Activated gamma-delta T cell treated with anti-CD3 and anti-CD28 coated beads, Interleukin-2, amount 50 U/mL, for 16 hours (primary cell): Measurements from ENCODE around the gene CSRNP2.
"Not testable (repeated sequence)": the region's sequence is repeated elsewhere in the genome, so short reads cannot be mapped to it uniquely, and the experiment has no call there.

Experiments used
- DNase-seq: peaks from one replicate; pipeline ENCODE4 v3.0.0-alpha.2; 2020; ENCODE audit warnings: low read depth

The CSRNP2 gene, protein sequence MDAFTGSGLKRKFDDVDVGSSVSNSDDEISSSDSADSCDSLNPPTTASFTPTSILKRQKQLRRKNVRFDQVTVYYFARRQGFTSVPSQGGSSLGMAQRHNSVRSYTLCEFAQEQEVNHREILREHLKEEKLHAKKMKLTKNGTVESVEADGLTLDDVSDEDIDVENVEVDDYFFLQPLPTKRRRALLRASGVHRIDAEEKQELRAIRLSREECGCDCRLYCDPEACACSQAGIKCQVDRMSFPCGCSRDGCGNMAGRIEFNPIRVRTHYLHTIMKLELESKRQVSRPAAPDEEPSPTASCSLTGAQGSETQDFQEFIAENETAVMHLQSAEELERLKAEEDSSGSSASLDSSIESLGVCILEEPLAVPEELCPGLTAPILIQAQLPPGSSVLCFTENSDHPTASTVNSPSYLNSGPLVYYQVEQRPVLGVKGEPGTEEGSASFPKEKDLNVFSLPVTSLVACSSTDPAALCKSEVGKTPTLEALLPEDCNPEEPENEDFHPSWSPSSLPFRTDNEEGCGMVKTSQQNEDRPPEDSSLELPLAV

GRCh38 chr12:51083126-51083833, at the start of gene CSRNP2:
Gene CSRNP2, minus strand, starts transcription at chr12:51083596. Its CDS starts 7,035 bp downstream, at chr12:51076561.
- peak; percentile 89 for DNase-seq

DNA sequence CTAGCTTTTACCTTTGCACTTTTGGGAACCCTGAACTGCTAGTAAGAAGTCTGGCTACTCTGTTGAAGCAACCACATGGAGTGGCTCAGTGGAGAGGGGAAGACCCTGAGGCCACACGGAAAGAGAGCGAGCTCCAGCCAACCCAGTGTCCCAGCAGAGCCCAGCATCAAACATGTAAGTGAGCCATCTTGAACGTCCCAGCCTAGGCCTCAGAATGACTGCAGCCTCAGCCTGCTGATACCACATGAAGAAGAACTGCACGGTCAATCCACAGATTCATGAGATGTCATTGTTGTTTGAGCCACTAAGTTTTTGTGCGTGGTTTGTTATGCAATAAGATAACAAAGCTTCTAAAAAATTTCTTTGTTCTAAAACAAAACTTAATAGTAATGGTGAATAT, 49.3 kb upstream of the CSRNP2 start:
- no peak for DNase-seq

- DNase-seq: no peak
Observed at GRCh38 chr12:51131745-51132521, 48.5 kb upstream of the CSRNP2 start.

GRCh38 chr12:51128919-51129318, 45.5 kb upstream of the CSRNP2 start:
- DNase-seq: no peak

- DNase-seq: no peak
Observed at GRCh38 chr12:51127050-51127729, 43.8 kb upstream of the CSRNP2 start.

GRCh38 chr12:51126297-51126696, 42.9 kb upstream of the CSRNP2 start:
- no peak for DNase-seq

DNA sequence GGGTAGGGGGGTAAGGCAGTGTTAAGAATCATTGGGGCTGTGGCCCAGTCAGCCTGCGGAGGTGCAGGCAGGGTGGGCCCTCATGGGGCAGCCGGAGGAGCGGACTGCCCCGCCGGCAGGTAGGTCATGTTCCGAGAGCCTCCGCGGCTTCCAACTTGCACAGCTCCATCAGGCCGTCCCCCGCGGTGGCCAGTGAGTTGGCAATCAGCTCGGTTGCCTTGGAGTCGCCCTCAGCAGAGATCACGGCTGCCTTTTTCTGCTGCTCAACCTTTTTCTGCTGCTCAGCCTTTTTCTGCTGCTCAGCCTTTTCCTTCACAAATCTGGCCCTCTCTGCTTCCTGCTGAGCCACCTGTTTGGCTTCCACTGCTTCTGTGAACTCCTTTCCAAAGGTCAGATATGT, 41.1 kb upstream of the CSRNP2 start:
- DNase-seq: no peak

GRCh38 chr12:51122844-51123243, 39.4 kb upstream of the CSRNP2 start:
- DNase-seq: no peak

DNA sequence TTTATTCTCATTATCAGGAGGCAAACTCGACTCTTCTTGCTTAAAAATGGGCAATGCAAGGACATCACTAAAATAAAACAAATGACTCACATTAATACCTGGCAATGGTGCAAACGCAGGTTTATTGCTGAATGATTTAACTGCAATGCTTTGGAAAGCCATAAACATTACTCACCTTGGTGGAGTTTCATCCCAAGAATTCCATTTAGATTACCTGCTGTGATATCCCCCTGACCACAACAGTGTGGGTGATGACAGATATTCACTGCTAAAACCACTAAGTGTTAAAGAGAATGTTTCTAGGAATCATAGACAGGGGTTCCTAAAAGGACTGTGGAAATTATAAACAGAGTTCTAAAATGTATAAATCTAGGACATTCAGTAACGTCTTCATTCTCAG, 35.3 kb upstream of the CSRNP2 start:
- no peak for DNase-seq

DNA sequence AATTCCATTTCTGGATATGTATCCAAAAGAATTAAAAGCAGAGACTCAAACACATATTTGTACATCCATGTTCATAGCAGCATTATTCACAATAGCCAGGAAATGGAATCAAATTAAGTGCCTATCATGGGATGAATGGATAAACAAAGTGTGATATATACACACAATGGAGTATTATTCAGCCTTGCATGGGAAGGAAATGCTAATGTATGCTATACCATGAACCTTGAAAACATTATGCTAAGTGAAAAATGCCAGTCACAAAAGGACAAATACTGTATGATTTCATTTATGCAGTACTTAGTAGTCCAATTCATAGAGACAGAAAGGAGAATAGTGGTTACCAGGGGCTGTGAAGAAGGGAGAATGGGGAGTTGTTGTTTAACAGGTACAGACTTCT, 32.1 kb upstream of the CSRNP2 start:
- no peak for DNase-seq

DNA sequence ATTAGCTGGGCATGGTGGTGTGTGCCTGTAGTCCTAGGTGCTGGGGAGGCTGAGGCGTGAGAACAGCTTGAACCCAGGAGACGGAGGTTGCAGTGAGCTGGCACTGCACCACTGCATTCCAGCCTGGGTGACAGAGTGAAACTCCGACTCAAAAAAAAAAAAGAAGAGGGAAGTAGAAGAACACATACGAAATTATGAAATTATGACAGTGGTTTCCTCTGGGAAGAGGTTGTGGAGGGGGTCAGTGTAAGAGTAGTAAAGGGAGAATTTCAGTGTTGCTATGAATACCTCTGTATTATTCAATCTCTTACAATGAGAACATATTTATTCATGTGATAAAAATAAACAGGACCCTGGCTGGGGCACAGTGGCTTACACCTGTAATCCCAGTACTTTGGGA, 24.7 kb upstream of the CSRNP2 start:
- no peak for DNase-seq

DNA sequence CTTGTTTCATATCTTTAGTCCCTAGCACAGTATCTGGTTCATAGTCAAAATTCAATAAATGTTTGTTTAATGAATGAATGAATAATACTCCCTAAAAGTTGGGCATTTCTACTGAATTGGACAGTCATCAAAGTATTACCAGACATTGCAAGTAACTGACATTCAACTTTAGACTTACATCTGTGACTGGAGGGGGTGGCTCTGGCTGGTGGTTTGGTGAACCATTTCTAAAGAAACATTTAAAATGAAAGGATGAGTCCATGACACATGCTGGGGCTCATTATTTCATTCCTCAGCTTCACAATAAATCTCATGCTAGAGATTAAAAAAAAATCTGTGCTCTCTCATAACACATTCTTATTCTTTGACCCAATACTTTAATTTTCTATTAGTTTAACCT, 20.6 kb upstream of the CSRNP2 start:
- no peak for DNase-seq

DNA sequence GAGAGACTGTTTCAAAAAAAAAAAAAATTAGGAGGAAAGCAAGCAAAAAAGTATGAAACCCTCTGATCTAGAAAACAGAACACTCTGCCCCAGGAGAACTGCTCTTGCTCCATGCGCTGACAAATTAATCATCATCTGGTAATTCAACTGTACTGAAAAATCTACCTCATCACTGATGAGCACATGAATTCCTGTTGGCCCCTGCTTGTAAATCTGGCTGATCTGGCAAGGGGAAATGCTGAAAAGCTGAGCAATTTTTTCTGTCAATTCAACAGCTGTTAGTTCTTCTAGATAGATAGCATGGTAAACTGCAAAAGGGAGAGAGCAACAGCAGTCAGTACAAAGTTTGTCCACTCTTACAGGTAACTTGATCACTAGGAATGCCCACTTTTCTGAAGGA, 15.2 kb upstream of the CSRNP2 start:
- no peak for DNase-seq

DNA sequence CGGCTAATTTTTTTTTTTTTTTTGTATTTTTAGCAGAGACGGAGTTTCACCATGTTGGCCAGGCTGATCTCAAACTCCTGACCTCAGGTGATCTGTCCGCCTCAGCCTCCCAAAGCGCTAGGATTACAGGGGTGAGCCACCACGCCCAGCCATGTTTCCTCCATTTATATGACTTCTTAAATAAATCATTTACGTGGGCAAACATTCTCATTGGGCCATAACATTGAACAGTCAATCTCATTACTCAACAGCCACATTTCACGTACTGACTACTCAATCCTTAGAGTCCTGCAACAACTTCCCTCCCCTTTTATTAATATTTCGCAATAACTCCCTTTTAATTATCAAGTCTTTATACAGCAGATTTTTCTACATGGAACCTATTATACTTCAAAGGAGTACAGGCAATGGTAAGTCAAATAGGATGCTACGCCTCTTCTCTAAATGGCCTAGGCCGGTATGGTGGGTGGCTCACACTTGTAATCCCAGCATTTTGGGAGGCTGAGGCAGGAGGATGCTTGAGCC, 7.4 kb upstream of the CSRNP2 start:
- DNase-seq: no peak

DNA sequence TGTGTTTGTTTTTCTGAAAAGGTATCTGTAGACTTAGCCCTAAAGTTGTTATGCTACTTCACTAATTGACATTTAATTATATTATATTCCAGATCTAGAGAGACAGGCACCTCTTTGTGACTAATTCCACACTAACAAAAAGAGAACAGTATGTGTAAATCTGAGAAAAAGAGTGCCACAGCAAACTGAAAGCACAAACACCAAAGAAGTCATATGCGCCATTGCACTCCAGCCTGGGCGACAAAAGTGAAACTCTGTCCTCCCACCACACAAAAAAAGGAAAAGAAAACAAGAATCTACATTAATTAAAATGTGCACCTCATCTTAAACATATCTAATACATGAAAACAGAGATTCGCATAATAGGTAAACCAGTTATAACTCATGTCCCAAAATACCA, 4.4 kb upstream of the CSRNP2 start:
- DNase-seq: no peak

DNA sequence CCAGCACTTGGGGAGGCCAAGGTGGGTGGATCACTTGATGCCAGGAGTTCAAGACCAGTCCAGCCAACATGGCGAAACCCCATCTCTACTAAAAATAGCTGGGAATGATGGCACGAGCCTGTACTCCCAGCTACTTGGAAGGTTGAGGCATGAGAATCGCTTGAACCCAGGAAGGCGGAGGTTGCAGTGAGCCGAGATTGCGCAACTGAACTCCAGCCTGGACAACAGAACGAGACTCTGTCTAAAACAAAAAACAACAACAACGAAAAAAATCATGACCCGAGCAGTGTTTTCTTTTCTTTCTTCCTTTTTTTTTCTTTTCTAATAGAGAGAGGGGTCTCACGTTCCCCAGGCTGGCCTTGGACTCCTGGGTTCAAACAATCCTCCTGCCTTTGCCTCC, 3.5 kb upstream of the CSRNP2 start:
- DNase-seq: no peak

DNA sequence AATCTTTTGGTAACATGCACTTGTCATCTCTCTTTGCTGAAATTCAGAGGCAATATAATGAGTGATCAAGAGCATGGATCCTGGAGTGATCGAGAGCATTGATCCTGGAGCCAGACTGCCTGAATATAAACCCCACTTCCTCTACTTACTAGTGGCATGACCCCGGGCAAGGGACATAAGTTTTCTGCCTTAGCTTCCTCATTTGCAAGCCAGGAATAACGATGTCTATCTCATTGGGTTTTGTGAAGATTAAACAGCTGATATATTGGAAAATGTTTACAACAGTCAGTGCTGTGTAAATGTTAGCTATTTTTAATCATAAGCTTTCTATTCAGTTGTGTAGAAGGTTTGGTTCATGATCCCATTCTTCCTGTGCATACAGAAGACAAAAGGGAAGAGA, 2.4 kb upstream of the CSRNP2 start:
- DNase-seq: no peak

- peak; percentile 12 for DNase-seq
Observed at GRCh38 chr12:51082561-51083125, 753 bp downstream of the CSRNP2 start.

DNA sequence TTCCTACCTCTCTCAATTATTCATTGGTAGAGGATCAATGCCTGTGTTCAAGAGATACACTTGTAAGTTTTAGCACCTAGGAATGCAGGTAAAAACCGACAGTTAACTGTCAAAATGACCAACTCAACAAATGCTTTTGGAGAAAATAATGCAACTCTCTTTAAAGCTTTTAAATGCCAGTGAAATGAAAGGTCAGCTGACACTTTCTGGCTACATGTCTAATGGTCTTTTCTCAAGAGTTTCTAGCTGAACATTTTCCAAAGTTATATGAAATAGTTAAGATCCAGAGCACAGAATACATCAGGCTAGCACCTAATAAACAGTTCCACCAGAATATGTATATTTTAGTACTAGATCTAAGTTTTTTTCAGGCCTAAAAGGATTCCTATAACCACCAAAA, 2.0 kb downstream of the CSRNP2 start:
- no peak for DNase-seq

GRCh38 chr12:51080136-51080535, 3.3 kb downstream of the CSRNP2 start:
- no peak for DNase-seq

DNA sequence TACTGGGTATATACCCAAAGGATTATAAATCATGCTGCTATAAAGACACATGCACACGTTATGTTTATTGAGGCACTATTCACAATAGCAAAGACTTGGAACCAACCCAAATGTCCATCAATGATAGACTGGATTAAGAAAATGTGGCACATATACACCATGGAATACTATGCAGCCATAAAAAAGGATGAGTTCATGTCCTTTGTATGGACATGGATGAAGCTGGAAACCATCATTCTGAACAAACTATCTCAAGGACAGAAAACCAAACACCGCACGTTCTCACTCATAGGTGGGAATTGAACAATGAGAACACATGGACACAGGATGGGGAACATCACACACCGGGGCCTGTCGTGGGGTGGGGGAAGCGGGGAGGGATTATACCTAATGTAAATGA, 4.5 kb downstream of the CSRNP2 start:
- DNase-seq: not testable (repeated sequence)
